Mesothelial cell of epicardium (in vitro differentiated cells): Measurements from ENCODE around the gene NOS2. TPM values are rescaled to one million over a fixed set of nuclear protein-coding genes. Genes with fewer than 3 reads are reported as not detected.
A peak's percentile ranks its signal among the peaks of the same experiment; 100 is the strongest.

ENCODE experiments used
- DNase-seq, 2 experiments: peaks; one replicate each; pipeline ENCODE4 v3.0.0; 2021; ENCODE audit warnings: low spot score in 2 of 2; ENCODE audit not compliant: unreplicated experiment in 2 of 2
- H3K27ac Mint-ChIP-seq: 2 replicates; pipeline ENCODE4 v1.8.0; 2021; ENCODE audit warnings: mixed read lengths
- H3K27me3 Mint-ChIP-seq: 2 replicates; pipeline ENCODE4 v1.8.0; 2021; ENCODE audit warnings: low read depth, mixed read lengths
- H3K36me3 Mint-ChIP-seq: 2 replicates; pipeline ENCODE4 v1.8.0; 2021; ENCODE audit warnings: mixed read lengths
- H3K4me1 Mint-ChIP-seq: 2 replicates; pipeline ENCODE4 v1.8.0; 2021; ENCODE audit warnings: mixed read lengths
- H3K4me3 Mint-ChIP-seq: 2 replicates; pipeline ENCODE4 v1.8.0; 2021; ENCODE audit warnings: mild to moderate bottlenecking, moderate library complexity, mixed read lengths
- H3K9me3 Mint-ChIP-seq: 2 replicates; pipeline ENCODE4 v1.8.0; 2021; ENCODE audit warnings: mixed read lengths
- total RNA-seq: library from RNA; stranded (reverse); gene quantifications from 3 replicates; pipeline ENCODE4 v1.2.1, GENCODE V29; 2021
- TF ChIP-seq, protein P1 (sequence below): fragments of 200-600 bp; sonication (generic); IDR thresholded peaks from one replicate; pipeline ENCODE4 v1.5.0; 2021; ENCODE audit warnings: antibody characterized with exemption; ENCODE audit not compliant: unreplicated experiment

NOS2 gene
- total RNA-seq, 1 donor from 2014 or later: 0.18 TPM

DNA sequence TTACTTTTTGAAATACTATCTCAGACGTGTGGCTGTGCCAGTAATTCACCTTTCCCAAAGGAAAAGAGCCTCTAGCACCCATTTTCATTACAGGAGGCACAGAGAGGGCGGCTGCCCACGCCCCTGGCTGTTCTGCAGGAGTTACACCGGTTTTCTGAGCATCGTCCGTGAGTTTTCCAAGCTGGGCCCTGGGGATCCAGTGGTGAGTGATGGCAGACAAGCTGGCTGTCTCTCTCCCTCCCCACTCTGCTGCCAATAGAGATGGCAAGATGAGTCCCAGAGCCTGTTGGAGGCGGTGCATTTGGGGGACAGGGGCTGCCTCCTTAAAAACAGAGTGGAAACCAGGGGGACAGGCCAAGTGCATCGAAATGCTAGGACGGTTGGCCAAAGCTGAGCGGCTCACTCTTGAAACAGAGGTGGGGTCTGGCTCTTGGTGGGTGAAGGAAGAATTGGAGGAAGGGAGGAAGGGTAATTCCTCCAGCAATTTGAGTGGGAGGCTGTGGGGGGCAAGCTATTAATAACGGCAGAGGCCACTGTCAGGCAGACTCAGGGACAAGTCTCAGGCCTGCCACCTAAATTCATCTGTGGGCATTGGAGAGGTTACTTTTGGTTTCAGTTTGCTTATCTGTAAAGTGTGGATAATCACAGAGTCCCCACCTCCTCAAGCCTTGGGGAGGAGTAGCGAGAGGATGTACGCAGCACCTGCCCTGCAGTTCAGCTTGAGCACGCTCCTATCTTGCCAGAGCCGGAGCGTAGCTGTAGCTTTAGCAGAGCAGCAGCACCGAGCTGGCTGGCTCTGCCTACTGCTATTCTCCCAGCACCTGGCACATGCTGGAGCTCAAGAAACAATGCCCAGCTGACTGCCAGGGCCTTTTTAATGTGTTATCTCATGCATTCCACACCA lies 7.5 kb upstream of the NOS2 start:
- H3K36me3 Mint-ChIP-seq: no peaks in the 10 kb centered on the region

DNA sequence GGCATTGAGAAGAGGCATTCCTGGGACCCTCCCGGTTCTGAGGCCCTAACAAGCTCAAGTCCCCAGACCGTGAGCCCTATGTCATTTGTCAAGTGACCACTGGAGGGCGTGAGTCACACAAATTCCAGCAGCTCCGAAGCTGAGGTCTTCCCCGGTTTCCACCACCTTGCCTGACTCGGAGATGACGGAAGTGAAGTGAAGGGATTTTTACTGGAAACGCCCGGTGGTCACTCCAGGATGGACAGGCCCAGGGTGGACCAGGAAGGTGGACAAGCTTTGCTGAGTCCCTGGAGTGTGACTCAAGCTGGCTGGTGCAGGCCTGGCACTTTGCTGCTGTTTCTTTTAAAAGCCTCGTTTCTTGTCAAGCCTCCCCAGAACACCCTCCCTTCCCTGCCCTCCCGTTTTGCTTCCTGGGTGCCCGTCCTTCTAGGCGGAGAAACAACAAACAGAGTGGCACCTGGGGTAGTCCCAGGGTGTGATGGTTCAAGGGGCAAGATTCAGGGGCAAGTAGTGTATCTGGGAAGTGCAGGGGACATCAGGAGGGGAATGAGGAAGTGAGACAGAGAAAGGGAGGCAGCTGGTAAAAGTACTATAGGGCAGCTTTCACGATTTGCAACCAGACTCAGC lies 5.3 kb upstream of the NOS2 start:
- H3K9me3 Mint-ChIP-seq: peaks cover 9% of the 10 kb centered on the region
- TF ChIP-seq, protein P1, sequence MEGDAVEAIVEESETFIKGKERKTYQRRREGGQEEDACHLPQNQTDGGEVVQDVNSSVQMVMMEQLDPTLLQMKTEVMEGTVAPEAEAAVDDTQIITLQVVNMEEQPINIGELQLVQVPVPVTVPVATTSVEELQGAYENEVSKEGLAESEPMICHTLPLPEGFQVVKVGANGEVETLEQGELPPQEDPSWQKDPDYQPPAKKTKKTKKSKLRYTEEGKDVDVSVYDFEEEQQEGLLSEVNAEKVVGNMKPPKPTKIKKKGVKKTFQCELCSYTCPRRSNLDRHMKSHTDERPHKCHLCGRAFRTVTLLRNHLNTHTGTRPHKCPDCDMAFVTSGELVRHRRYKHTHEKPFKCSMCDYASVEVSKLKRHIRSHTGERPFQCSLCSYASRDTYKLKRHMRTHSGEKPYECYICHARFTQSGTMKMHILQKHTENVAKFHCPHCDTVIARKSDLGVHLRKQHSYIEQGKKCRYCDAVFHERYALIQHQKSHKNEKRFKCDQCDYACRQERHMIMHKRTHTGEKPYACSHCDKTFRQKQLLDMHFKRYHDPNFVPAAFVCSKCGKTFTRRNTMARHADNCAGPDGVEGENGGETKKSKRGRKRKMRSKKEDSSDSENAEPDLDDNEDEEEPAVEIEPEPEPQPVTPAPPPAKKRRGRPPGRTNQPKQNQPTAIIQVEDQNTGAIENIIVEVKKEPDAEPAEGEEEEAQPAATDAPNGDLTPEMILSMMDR: peak; percentile 87
- H3K4me3 Mint-ChIP-seq: peak overlapping the region; percentile 53
- peak overlapping the region; percentile 47 for H3K27ac Mint-ChIP-seq
- H3K36me3 Mint-ChIP-seq: no peaks in the 10 kb centered on the region
- peak; percentile 40 to 86 for DNase-seq
- peaks cover 8% of the 10 kb centered on the region for H3K4me1 Mint-ChIP-seq
- no peaks in the 10 kb centered on the region for H3K27me3 Mint-ChIP-seq

More for the DNA sequence above, 7.5 kb upstream of the NOS2 start:
- DNase-seq: no peak
- Mint-ChIP-seq H3K9me3 (peaks cover 9% of the 10 kb centered on the region), H3K4me3 (no peak overlapping the region), H3K27ac (no peak overlapping the region), H3K27me3 (no peaks in the 10 kb centered on the region), H3K4me1 (peaks cover 8% of the 10 kb centered on the region)
- TF ChIP-seq, protein P1: no peak

DNA sequence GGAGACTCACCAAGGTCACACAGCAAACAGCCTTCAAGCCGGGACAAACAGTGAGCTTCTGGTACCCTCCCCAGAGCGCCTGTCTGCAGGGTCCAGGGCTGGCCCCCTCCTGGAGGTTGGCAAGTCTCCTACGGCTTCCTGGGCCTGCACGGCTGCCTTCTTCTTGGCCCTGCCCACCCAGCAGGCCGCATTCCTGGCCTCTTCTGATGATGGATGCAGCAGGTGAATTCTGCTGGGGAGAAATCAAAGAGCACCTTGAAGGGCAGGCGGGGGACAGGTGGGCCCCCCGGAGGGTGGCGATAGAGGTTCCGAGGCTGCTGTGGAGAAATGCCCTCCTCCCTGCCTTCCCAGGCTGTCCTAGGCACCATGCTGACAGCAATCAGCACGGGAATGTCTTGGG lies 3.8 kb upstream of the NOS2 start:
- no peak overlapping the region for H3K27ac Mint-ChIP-seq
- peaks cover 8% of the 10 kb centered on the region for H3K4me1 Mint-ChIP-seq
- H3K4me3 Mint-ChIP-seq: no peak overlapping the region
- peaks cover 5% of the 10 kb centered on the region for H3K27me3 Mint-ChIP-seq
- no peak for DNase-seq
- H3K36me3 Mint-ChIP-seq: no peaks in the 10 kb centered on the region
- TF ChIP-seq, protein P1: no peak
- peaks cover under 1% of the 10 kb centered on the region for H3K9me3 Mint-ChIP-seq

DNA sequence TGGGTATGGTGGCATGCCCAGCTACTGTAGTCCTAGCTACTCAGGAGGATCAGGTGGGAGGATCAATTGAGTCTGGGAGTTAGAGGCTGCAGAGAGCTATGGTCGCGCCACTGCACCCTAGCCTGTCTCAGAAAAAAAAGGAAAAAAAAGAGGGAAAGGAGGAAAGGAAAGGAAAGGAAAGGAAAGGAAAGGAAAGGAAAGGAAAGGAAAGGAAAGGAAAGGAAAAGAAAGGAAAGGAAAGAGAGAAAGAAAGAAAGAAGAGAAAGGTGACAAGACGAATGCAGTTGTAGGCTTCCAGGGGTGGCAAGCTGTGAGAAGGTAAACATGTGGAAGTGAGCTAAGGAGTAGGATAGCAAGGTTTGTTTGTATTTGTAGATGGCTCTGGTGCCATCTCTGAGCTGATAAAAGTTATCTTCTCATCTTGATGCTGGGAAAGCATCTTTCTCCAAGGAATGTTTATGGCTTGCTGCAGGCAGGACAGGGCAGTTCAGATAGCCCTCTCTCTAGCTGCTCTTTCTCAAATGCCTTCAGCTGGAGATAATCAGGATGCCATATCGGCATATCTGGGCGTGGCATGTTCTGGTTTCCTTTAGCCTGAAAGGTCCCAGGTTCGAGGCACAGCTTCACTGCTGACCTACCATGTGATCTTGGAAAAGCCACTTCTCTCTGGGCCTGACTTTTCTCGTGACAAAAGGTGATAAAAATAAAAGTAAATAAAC lies 2.8 kb upstream of the NOS2 start:
- Mint-ChIP-seq H3K9me3 (no peaks in the 10 kb centered on the region), H3K4me3 (no peak overlapping the region), H3K27me3 (peaks cover 13% of the 10 kb centered on the region), H3K27ac (no peak overlapping the region), H3K4me1 (peaks cover 8% of the 10 kb centered on the region), H3K36me3 (no peaks in the 10 kb centered on the region)
- no peak for DNase-seq
- TF ChIP-seq, protein P1: no peak

DNA sequence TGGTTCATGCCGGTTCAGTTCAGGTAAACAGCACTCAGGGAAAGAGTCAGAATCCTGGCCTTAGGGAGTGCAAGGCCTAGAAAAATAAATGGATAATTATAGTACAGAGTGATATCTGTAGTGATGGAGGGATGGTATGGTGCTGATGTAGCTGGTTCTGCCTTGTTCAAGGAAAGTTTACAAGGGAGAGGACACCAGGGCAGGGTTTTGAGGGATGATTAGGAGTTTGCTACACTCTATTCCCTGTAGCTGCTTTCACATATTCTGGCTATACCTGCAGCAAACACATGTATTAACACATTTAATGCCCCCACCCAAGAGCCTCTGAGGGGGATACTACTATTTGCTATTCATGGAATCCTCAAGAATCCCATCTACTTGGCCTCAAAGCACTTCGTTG lies 1.7 kb upstream of the NOS2 start:
- Mint-ChIP-seq H3K27ac (no peak overlapping the region), H3K27me3 (peaks cover 24% of the 10 kb centered on the region), H3K4me3 (no peak overlapping the region), H3K9me3 (no peaks in the 10 kb centered on the region), H3K36me3 (no peaks in the 10 kb centered on the region), H3K4me1 (peaks cover 8% of the 10 kb centered on the region)
- DNase-seq: no peak
- TF ChIP-seq, protein P1: no peak
